KMS-11 (cell line): ENCODE data around the gene PA2G4.

ENCODE experiments used
- H2AFZ ChIP-seq: fragments of 200-600 bp; sonication (generic); 2 replicates; pipeline ENCODE4 v1.6.1; 2016; ENCODE audit warnings: antibody characterized with exemption, mixed run types, low read depth
- H3K27ac ChIP-seq: fragments of 200-600 bp; sonication (generic); 2 replicates; pipeline ENCODE4 v1.6.1; 2016; ENCODE audit warnings: mild to moderate bottlenecking, mixed run types
- H3K27me3 ChIP-seq: fragments of 200-600 bp; sonication (generic); 2 replicates; pipeline ENCODE4 v1.6.1; 2017; ENCODE audit warnings: mild to moderate bottlenecking, low read depth, mixed run types, moderate library complexity; ENCODE audit not compliant: insufficient read depth
- H3K36me3 ChIP-seq: fragments of 200-600 bp; sonication (generic); 2 replicates; pipeline ENCODE4 v1.6.1; 2017; ENCODE audit warnings: mild to moderate bottlenecking, mixed run types; ENCODE audit not compliant: insufficient read depth
- H3K4me1 ChIP-seq: fragments of 200-600 bp; sonication (generic); 2 replicates; pipeline ENCODE4 v1.6.1; 2016; ENCODE audit warnings: mild to moderate bottlenecking, low read depth, mixed run types; ENCODE audit not compliant: poor library complexity, severe bottlenecking
- H3K4me2 ChIP-seq: fragments of 200-600 bp; sonication (generic); 2 replicates; pipeline ENCODE4 v1.7.0; 2016; ENCODE audit warnings: mild to moderate bottlenecking, mixed run types
- H3K4me3 ChIP-seq: fragments of 200-600 bp; sonication (generic); IDR thresholded peaks from 2 replicates; pipeline ENCODE4 v1.6.1; 2017; ENCODE audit warnings: low read depth, low read length, mixed read lengths; ENCODE audit not compliant: insufficient read depth
- H3K79me2 ChIP-seq: fragments of 200-600 bp; sonication (generic); 2 replicates; pipeline ENCODE4 v1.6.1; 2016; ENCODE audit warnings: low read depth, mixed run types; ENCODE audit not compliant: insufficient read depth
- H3K9ac ChIP-seq: fragments of 200-600 bp; sonication (generic); 2 replicates; pipeline ENCODE4 v1.6.1; 2016; ENCODE audit warnings: mild to moderate bottlenecking, mixed run types
- H4K20me1 ChIP-seq: fragments of 200-600 bp; sonication (generic); 2 replicates; pipeline ENCODE4 v1.6.1; 2016; ENCODE audit warnings: mild to moderate bottlenecking, mixed run types; ENCODE audit not compliant: insufficient read depth
- TF ChIP-seq, protein P1 (sequence below): fragments of 200-600 bp; sonication (generic); conservative IDR thresholded peaks from 2 replicates; pipeline ENCODE4 v1.6.1; 2017; ENCODE audit warnings: low read depth, mild to moderate bottlenecking, antibody characterized with exemption, low read length, moderate library complexity, mixed read lengths

Gene PA2G4

GRCh38 chr12:56086608-56087007, 17.8 kb upstream of the PA2G4 start:
- Histone ChIP-seq H3K9ac (no peak overlapping the region), H3K4me2 (no peak overlapping the region), H3K27ac (no peak overlapping the region), H2AFZ (no peak overlapping the region), H3K4me1 (no peaks in the 10 kb centered on the region), H3K79me2 (no peaks in the 10 kb centered on the region), H3K4me3 (no peak overlapping the region), H3K27me3 (peaks cover 18% of the 10 kb centered on the region; the same call in 1 of the 2 replicates), H3K36me3 (no peaks in the 10 kb centered on the region), H4K20me1 (no peaks in the 10 kb centered on the region)
- TF ChIP-seq, protein P1, sequence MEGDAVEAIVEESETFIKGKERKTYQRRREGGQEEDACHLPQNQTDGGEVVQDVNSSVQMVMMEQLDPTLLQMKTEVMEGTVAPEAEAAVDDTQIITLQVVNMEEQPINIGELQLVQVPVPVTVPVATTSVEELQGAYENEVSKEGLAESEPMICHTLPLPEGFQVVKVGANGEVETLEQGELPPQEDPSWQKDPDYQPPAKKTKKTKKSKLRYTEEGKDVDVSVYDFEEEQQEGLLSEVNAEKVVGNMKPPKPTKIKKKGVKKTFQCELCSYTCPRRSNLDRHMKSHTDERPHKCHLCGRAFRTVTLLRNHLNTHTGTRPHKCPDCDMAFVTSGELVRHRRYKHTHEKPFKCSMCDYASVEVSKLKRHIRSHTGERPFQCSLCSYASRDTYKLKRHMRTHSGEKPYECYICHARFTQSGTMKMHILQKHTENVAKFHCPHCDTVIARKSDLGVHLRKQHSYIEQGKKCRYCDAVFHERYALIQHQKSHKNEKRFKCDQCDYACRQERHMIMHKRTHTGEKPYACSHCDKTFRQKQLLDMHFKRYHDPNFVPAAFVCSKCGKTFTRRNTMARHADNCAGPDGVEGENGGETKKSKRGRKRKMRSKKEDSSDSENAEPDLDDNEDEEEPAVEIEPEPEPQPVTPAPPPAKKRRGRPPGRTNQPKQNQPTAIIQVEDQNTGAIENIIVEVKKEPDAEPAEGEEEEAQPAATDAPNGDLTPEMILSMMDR: no peak; the same call in 1 of the 2 replicates

DNA sequence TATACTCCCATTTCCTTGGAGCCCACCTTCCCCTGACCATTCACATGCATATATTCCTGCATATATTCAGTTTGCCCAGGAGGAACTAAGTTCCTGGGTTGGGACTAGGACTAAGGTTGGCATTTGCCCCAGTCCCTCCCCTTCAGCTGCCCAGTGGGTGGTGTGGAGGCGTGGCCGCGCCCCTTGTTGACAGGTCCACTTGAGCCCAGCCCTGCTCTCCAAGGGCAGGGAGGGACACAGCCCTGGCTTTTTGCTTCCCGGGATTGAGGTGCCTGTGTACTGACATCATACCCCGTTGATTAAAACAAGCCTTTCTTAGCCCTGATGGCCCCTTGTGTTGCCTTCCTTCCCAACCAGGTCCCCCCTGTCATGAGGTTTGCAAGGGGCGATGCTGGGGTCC, 17.1 kb upstream of the PA2G4 start:
- Histone ChIP-seq H3K4me2 (no peak overlapping the region), H3K36me3 (no peaks in the 10 kb centered on the region), H3K27me3 (peaks cover 12% of the 10 kb centered on the region; the same call in 1 of the 2 replicates), H3K9ac (no peak overlapping the region), H3K27ac (no peak overlapping the region), H3K4me3 (no peak overlapping the region), H2AFZ (no peak overlapping the region), H3K4me1 (no peaks in the 10 kb centered on the region), H4K20me1 (no peaks in the 10 kb centered on the region), H3K79me2 (no peaks in the 10 kb centered on the region)
- TF ChIP-seq, protein P1: no peak

GRCh38 chr12:56097738-56098137, 6.6 kb upstream of the PA2G4 start:
- Histone ChIP-seq H4K20me1 (no peaks in the 10 kb centered on the region), H2AFZ (no peak overlapping the region), H3K4me2 (no peak overlapping the region), H3K79me2 (no peaks in the 10 kb centered on the region), H3K4me3 (no peak overlapping the region), H3K4me1 (peaks cover under 1% of the 10 kb centered on the region), H3K27ac (no peak overlapping the region), H3K36me3 (no peaks in the 10 kb centered on the region), H3K27me3 (peaks cover 10% of the 10 kb centered on the region; the same call in 1 of the 2 replicates), H3K9ac (no peak overlapping the region)
- TF ChIP-seq, protein P1: no peak

- Histone ChIP-seq H3K36me3 (no peaks in the 10 kb centered on the region), H4K20me1 (no peaks in the 10 kb centered on the region), H2AFZ (no peak overlapping the region), H3K27me3 (peaks cover 10% of the 10 kb centered on the region; the same call in 1 of the 2 replicates), H3K4me1 (peaks cover 9% of the 10 kb centered on the region), H3K9ac (no peak overlapping the region), H3K4me3 (no peak overlapping the region), H3K79me2 (no peaks in the 10 kb centered on the region), H3K4me2 (no peak overlapping the region), H3K27ac (no peak overlapping the region)
- TF ChIP-seq, protein P1: no peak
These were observed 5.8 kb upstream of the PA2G4 start for GRCh38 chr12:56098592-56098991.

- H4K20me1 ChIP-seq: no peaks in the 10 kb centered on the region
- H3K79me2 ChIP-seq: peaks cover 5% of the 10 kb centered on the region
- no peaks in the 10 kb centered on the region for H3K36me3 ChIP-seq
- H3K27me3 ChIP-seq: peaks cover 8% of the 10 kb centered on the region; the same call in 1 of the 2 replicates
- no peak overlapping the region for H3K4me3 ChIP-seq
- no peak overlapping the region for H3K9ac ChIP-seq
- H2AFZ ChIP-seq: no peak overlapping the region
- TF ChIP-seq, protein P1: no peak
- no peak overlapping the region for H3K4me2 ChIP-seq
- H3K4me1 ChIP-seq: peaks cover 11% of the 10 kb centered on the region
- H3K27ac ChIP-seq: no peak overlapping the region
These were observed 4.6 kb upstream of the PA2G4 start for GRCh38 chr12:56099787-56100186.
